GM19043 (cell line): ENCODE data around the gene HTR3D.
A peak's percentile ranks its signal among the peaks of the same experiment; 100 is the strongest.
"Not testable (repeated sequence)": the region's sequence is repeated elsewhere in the genome, so short reads cannot be mapped to it uniquely, and the experiment has no call there.

Experiments used
- ATAC-seq: cut with Tn5 transposase; IDR thresholded peaks from one replicate; pipeline ENCODE4 v1.9.1; 2021; ENCODE audit warnings: low read depth; ENCODE audit not compliant: unreplicated experiment

HTR3D gene

DNA sequence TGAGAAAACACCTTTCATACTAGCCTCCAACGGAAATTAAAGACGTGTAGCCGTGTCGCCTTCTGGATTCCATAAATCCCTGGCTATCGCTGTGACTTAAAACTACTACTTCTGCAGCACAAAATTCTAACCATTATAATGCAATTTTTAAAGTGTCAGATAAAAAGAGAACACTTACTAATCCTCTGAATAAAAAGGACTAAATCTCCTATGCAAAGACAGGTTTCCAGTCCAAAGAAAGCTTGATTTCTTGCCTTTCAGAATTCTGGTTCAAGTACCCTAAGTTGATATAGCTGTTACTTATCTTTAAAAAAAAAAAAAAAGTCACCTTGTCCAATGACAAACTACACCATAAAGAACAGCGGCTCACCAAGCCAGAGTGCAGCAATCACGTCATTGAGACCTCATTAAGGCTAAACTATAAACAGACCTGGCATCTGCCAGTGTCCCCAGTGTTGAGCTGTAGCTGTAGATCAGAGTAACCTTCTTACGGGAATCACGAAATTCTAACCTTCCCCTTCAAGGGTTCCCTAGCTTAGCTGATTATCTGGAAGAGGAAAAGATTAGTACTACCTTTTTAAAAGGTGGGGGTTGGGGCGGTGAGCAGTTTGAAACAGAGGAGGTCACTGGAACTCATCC lies 16.0 kb upstream of the HTR3D start:
- ATAC-seq = no peak

DNA sequence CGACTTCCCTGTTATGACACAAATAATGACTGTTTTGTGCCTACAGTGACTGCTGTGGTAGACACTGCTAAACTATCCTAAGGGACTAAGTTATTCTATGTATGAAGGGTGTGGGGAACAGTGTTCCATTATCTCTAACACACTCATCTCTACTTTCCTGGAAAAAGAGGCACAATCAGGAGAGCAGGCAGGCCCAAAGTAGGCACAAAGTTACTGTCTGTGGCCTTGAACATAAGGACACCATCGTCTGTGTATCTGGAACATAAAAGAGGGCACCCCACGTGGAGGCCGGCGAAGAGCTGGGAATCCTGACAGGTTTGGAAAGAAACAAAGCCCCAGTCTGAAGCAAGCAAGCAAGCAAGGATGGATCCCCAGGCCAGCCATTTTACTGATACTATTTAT lies 15.4 kb upstream of the HTR3D start:
- no peak for ATAC-seq

DNA sequence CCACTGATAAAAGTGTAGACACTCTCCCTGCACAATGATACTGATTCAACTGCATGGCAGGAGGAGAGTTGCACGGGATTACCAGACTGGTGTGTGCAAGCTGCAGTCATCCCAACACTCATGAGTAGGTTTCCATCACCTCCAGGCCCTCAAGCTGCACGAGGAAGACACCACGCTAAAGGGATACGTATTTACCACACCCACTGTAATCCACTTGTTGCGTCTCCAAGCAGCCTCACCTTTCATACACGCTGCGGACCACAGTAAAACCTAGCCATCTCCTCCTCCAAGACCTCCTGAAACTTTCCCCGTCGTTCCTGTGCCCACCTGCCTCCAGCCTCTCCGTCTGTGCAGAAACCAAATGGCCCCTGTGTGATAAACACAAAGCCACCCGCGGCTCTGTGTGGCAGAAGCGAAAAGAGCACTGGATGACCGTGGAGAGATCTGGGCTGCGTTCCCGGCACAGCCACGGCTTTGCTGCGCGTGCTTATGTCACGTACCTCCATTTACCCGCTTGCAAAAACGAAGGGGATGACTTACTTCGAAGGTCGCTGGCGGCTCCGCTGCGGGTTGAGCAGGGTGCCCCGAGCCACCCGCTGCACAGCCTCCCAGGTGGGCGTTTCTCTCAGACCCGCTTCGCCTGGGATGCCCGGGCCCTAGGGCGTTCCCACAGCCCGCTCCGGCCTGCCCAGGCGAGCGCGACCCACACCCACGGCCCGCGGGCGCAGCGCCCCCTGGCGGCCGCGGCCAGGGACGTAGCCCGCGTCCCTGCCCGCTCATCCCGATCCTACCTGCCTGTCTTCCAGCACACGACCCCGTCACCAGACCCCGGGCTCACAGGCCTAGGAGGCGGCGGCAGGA lies 14.5 kb upstream of the HTR3D start:
- peak; percentile 66 for ATAC-seq

GRCh38 chr3:184017672-184018423 lies 13.7 kb upstream of the HTR3D start, which contains the start of gene ABCC5:
ABCC5 (minus strand) TSS chr3:184017884; CDS start chr3:184014392, 3,492 bp downstream.
- ATAC-seq = peak; percentile 96

GRCh38 chr3:184018424-184018973 lies 13.0 kb upstream of the HTR3D start:
- no peak for ATAC-seq

DNA sequence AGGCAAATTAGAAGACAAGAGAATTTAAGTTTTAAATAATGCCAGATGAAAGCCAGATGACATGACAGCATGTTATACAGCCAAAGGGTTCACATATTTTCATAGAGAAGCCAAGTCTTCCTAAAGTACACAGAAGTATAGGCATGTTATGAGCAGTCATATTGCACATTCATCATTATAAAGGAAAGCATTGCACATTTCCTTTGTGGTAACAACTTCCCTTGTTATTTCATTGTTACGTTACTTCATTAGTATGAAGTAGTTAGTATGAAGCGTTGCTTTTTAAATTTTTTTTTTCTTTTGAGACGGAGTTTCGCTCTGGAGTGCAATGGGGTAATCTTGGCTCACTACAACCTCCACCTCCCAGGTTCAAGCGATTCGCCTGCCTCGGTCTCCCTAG lies 9.2 kb upstream of the HTR3D start:
- no peak for ATAC-seq

DNA sequence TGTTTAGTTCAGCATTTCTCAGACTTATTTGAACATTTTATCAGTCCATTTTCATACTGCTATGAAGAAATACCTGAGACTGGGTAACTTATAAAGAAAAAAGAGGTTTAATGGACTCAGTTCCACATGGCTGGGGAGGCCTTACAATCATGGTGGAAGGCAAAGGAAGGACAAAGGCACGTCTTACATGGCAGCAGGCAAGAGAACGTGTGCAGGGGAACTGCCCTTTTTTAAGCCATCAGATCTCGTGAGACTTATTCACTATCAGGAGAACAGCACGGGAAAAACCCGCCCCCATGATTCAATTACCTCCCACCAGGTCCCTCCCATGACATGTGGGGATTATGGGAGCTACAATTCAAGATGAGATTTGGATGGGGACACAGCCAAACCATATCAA lies 6.3 kb upstream of the HTR3D start:
- not testable (repeated sequence) for ATAC-seq

- not testable (repeated sequence) for ATAC-seq
Measured at GRCh38 chr3:184028275-184028890, 3.2 kb upstream of the HTR3D start.

- no peak for ATAC-seq
Measured at GRCh38 chr3:184029443-184029842, 2.1 kb upstream of the HTR3D start.

DNA sequence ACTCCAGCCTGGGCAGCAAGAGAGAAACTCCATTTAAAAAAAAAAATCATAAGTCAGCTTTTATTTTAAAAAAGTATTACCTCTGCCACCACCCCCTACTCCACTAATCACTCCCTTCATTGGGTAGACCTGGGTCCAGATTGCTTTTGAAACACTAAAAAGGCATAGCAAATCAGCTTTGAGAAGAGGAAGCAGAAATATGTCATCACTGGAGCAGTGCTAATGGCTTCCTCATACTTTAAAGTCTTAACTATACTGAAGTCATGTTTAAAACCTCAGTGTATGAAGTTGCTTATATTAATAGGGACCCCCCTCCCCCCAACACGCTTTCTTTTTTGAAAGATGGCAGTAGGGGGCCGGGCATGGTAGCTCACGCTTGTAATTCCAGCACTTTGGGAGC lies 1.0 kb upstream of the HTR3D start:
- no peak for ATAC-seq

DNA sequence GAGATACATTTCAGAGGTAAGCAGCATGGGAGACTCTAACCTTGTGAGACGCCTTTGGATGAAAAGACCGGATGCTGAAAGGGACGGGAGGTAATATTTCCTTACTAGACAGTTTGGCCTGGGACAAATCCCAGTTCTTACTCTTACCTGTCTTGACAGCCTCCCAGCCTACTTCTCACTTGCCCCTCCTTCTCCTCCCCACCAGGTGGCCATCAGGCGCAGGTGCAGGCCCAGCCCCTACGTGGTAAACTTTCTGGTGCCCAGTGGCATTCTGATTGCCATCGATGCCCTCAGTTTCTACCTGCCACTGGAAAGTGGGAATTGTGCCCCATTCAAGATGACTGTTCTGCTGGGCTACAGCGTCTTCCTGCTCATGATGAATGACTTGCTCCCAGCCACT lies 6.3 kb downstream of the HTR3D start:
- ATAC-seq = no peak

- not testable (repeated sequence) for ATAC-seq
Measured at GRCh38 chr3:184038307-184038706, 6.8 kb downstream of the HTR3D start.

DNA sequence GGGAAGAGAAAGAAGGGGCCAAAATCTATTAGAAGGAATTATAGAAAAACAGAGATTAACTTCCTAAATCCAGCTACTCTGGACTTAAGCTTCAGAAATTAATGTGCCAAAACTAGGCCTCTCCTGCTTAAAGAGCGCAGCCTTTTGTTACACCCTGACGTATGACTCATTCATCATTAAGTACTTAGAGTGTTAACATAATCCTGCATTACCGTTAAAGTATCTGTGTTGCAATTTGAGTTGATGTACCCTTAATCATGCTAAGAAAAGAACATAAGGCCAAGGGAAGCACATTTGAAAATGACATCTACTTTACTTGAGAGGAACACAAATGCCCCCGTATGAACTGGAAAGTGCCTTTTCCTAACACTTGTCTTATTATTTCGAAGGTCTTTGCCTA lies 7.9 kb downstream of the HTR3D start:
- ATAC-seq = no peak

DNA sequence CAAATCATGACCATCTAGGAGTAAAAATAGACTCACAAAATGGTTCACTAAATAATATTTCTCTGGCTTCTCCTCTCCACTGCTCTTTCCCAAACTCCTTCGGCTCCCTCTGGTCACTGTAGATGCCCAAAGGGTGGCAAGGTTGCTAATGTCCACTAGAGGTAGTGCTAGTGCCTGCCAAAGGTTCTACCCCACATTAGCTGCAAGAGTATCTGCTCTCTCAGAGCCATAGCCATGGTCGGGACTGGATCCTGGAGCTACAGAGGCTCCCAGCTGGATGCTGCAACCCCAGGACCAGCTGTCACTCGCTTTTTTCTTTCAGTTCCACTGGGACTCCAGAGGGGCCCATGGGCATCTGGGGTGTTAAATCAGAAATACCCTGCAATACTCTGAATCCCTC lies 8.5 kb downstream of the HTR3D start:
- no peak for ATAC-seq

GRCh38 chr3:184042617-184043016 lies 11.1 kb downstream of the HTR3D start:
- no peak for ATAC-seq

GRCh38 chr3:184045995-184046394 lies 14.5 kb downstream of the HTR3D start:
- ATAC-seq = no peak

DNA sequence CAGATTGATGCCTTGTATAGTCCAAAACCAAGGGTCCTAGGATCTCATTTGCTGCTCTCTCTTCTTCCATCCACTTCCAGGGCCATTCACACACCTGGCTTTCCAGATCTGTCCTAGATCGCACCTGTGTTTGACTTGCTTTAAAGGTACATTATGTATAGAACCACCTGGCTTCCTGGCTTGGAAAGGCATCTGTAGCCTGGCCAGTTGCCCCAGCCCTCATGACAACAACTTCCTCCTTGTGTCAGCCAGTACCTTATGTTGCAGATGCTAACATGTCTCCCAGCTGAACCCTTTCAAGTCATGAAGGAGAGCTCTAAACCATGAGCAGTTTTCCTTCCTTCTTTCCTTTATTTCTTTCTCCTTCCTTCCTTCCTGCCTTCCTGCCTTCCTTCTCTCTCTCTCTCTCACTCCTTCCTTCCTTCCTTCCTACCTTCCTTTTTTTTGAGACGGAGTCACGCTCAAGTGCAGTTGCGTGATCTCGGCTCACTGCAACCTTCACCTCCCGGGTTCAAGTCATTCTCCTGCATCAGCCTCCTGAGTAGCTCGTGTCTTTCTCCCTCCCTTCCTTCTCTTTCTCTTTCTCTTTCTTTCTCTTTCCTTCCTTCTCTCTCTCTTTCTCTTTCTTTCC lies 18.8 kb downstream of the HTR3D start:
- no peak for ATAC-seq

DNA sequence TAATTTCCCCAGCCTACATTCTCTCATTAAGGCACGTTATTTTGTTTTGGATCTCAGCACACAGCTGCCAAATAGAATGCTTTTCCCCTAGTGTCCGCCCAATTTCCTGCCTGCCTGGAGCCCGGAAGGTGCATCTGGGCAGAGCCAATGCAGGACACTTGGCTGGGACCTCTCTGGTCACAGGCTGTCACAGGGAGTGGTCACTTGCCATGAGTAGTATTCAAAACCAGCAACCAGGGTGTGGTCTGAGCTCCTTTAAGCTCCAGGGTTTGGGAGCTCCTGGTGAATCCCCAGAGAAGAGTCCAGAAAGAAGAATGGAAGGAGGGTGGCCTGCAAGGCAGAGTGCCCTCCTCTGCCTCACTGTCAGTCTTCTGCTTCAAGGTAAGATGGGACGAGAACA lies 21.2 kb downstream of the HTR3D start, which contains the start of gene HTR3C:
Gene HTR3C, plus strand, starts transcription at position 281 of the 400 bp plus-strand sequence. Its CDS starts 34 bp downstream, at position 315.
- no peak for ATAC-seq

- no peak for ATAC-seq
Measured at GRCh38 chr3:184058029-184058428, 26.5 kb downstream of the HTR3D start.

DNA sequence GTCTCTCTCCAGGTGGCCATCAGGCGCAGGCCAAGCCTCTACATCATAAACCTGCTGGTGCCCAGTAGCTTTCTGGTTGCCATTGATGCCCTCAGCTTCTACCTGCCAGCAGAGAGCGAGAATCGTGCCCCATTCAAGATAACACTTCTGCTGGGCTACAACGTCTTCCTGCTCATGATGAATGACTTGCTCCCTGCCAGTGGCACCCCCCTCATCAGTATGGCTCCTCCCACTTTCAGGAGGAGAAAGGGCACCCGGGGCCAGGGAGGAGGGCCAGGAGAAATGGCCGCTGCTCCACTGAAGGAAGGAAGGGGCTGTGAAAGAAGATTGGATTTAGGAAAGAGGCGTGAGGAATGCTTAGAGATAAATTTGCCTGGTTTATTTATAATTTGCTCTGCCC lies 27.9 kb downstream of the HTR3D start:
- ATAC-seq = no peak
